Measurements from ENCODE around the gene MXD3.
A peak's percentile ranks its signal among the peaks of the same experiment; 100 is the strongest.

Gene MXD3

DNA sequence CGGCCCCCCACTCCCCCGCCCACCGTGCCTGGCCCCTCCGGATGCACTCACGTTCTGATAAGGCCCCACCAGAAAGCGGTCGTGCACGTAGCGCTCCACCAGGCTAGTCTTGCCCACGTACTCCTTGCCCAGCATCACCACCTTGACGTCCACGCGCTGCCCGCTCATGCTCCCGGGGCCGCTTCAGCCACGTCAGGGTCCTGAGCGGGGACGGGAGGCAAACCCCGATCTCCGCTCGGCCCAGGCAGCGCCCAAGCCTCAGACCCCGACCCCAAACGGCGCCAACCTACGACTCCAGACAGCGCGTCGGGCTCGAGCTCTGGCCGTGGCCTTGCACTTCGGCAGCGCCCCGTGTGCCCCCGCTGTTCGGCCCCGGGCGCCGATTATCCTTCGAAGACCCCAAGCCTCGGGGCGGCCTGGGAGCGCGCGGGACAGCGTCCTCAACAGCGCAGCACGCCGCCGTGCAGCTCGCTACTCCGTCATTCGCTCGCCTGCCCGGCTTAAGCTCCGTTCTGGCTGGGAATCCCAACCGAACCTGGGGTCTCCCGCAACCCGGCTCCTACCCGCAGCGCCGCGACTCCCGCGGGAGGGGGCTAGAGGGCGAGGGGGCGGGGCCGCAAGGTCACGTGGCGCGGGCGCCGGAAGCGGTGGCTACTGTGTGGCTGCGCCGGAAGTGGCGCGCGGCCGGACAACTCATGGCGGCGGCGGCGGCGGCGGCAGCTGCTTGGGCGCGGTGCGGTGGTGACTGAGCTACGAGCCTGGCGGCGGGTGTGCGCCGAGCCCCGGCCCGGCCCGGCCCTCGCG, 8.4 kb downstream of the MXD3 start, which contains the start of the genes PRELID1 and RAB24 (continued):
- TF ChIP-seq ZNF423 (tag by site-specific recombination; IDR thresholded peaks at IDR 0.05) (peak; percentile 57; the same call in 1 of the 2 replicates), ZNF366 (tag by site-specific recombination; conservative IDR thresholded peaks at IDR 0.05) (no peak), ZNF202 (tag by site-specific recombination; IDR thresholded peaks at IDR 0.05; ENCODE audit: borderline replicate concordance) (no peak), MZF1 (tag by site-specific recombination; IDR thresholded peaks at IDR 0.05; ENCODE audit: borderline replicate concordance) (no peak), FEZF1 (tag by site-specific recombination; IDR thresholded peaks at IDR 0.05) (no peak), MEIS1 (CRISPR knock-in tag; IDR thresholded peaks at IDR 0.05; ENCODE audit: borderline replicate concordance) (no peak), ZNF776 (tag by site-specific recombination; IDR thresholded peaks at IDR 0.05; ENCODE audit: borderline replicate concordance) (no peak)
- TF ChIP-seq, protein P1, sequence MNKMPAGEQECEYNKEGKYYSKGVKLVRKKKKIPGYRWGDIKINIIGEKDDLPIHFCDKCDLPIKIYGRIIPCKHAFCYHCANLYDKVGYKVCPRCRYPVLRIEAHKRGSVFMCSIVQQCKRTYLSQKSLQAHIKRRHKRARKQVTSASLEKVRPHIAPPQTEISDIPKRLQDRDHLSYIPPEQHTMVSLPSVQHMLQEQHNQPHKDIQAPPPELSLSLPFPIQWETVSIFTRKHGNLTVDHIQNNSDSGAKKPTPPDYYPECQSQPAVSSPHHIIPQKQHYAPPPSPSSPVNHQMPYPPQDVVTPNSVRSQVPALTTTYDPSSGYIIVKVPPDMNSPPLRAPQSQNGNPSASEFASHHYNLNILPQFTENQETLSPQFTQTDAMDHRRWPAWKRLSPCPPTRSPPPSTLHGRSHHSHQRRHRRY (tag by site-specific recombination; IDR thresholded peaks at IDR 0.05) = no peak
- TF ChIP-seq, protein P2, sequence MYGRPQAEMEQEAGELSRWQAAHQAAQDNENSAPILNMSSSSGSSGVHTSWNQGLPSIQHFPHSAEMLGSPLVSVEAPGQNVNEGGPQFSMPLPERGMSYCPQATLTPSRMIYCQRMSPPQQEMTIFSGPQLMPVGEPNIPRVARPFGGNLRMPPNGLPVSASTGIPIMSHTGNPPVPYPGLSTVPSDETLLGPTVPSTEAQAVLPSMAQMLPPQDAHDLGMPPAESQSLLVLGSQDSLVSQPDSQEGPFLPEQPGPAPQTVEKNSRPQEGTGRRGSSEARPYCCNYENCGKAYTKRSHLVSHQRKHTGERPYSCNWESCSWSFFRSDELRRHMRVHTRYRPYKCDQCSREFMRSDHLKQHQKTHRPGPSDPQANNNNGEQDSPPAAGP (tag by site-specific recombination; IDR thresholded peaks at IDR 0.05) = peak; percentile 67

DNA sequence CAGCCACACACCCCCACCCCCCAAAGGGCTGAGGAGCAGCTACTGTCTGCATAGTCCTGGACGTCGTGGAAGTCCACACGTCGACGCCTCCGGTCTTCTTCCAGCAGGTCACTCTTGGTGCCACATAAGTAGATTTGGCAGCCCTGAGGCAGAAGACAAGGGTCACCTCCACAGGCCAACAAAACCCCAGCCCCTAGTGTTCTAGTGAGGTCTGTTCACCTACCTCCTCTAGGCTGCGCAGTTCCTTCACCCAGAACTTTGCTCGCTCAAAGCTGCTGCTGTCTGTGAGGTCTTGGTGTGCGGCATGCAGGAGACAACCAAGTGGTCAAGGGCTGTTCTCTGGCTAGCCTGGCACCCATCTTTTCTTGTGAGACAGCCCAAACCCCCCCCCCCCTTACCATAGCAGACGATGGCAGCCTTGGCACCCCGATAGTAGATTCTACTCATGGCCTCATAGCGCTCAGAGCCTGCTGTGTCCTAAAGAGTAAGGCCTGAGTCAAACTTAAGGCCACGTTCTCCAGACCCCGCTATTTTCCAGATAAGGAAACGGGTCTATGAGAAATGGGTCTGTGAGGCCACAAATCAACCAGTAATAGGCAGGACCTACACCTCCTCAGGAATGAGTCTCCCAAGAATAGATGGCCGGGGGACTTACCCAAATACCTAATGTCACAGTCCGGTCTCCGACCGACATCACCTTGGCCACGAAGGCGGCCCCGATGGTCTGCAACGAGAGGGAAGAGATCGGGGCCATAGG, 9.2 kb downstream of the MXD3 start:
- H3K4me3 ChIP-seq (ENCODE audit: low read depth, low read length) = peak overlapping the region; percentile 90
- H3K27ac ChIP-seq (ENCODE audit: extremely low read depth, low read depth, low read length) = no peak overlapping the region; the same call in 1 of the 2 replicates
- CTCF ChIA-PET = interaction anchor here (0.7 to 2.3 kb wide), 6 partner anchors 14 to 192 kb away, joined by 3 to 16 read pairs (median 4); no protein-coding TSS in a partner anchor
- TF ChIP-seq ZNF140 (tag by site-specific recombination; IDR thresholded peaks at IDR 0.05) = no peak
- TF ChIP-seq, protein P3, sequence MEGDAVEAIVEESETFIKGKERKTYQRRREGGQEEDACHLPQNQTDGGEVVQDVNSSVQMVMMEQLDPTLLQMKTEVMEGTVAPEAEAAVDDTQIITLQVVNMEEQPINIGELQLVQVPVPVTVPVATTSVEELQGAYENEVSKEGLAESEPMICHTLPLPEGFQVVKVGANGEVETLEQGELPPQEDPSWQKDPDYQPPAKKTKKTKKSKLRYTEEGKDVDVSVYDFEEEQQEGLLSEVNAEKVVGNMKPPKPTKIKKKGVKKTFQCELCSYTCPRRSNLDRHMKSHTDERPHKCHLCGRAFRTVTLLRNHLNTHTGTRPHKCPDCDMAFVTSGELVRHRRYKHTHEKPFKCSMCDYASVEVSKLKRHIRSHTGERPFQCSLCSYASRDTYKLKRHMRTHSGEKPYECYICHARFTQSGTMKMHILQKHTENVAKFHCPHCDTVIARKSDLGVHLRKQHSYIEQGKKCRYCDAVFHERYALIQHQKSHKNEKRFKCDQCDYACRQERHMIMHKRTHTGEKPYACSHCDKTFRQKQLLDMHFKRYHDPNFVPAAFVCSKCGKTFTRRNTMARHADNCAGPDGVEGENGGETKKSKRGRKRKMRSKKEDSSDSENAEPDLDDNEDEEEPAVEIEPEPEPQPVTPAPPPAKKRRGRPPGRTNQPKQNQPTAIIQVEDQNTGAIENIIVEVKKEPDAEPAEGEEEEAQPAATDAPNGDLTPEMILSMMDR (tag by site-specific recombination; IDR thresholded peaks at IDR 0.05) = peak; percentile 45; the same call in 1 of the 2 replicates
- TF ChIP-seq, protein P4, sequence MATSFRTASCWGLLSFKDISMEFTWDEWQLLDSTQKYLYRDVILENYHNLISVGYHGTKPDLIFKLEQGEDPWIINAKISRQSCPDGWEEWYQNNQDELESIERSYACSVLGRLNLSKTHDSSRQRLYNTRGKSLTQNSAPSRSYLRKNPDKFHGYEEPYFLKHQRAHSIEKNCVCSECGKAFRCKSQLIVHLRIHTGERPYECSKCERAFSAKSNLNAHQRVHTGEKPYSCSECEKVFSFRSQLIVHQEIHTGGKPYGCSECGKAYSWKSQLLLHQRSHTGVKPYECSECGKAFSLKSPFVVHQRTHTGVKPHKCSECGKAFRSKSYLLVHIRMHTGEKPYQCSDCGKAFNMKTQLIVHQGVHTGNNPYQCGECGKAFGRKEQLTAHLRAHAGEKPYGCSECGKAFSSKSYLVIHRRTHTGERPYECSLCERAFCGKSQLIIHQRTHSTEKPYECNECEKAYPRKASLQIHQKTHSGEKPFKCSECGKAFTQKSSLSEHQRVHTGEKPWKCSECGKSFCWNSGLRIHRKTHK (tag by site-specific recombination; IDR thresholded peaks at IDR 0.05) = no peak
- TF ChIP-seq, protein P5, sequence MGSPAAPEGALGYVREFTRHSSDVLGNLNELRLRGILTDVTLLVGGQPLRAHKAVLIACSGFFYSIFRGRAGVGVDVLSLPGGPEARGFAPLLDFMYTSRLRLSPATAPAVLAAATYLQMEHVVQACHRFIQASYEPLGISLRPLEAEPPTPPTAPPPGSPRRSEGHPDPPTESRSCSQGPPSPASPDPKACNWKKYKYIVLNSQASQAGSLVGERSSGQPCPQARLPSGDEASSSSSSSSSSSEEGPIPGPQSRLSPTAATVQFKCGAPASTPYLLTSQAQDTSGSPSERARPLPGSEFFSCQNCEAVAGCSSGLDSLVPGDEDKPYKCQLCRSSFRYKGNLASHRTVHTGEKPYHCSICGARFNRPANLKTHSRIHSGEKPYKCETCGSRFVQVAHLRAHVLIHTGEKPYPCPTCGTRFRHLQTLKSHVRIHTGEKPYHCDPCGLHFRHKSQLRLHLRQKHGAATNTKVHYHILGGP (tag by site-specific recombination; IDR thresholded peaks at IDR 0.05) = no peak
- no peak for TF ChIP-seq KLF8 (tag by site-specific recombination; IDR thresholded peaks at IDR 0.05)
- no peak for TF ChIP-seq ZNF514 (tag by site-specific recombination; IDR thresholded peaks at IDR 0.05)
- peak; percentile 41; the same call in 1 of the 2 replicates for TF ChIP-seq GLIS2 (tag by site-specific recombination; IDR thresholded peaks at IDR 0.05)
- POLR2A ChIA-PET = interaction anchor here (0.6 kb wide), 1 partner anchor 148 kb away, joined by 3 read pairs; no protein-coding TSS in a partner anchor
- H3K36me3 ChIP-seq (ENCODE audit: control insufficient read depth in 2 of 2, insufficient read depth in 1 of 2, low read length in 2 of 2) = peaks cover 4 to 68% of the 10 kb centered on the region in 2 experiments; a peak in 2 of 3 replicates
- H3K4me1 ChIP-seq (ENCODE audit: control insufficient read depth, insufficient read depth, low read length) = peaks cover 13% of the 10 kb centered on the region
- no peaks in the 10 kb centered on the region for H3K9me3 ChIP-seq (ENCODE audit: control insufficient read depth, insufficient read depth, low read depth, low read length)
